Keratinocyte (primary cell): ENCODE data around the gene ACO2. TPM values are rescaled to one million over a fixed set of nuclear protein-coding genes. Genes with fewer than 3 reads are reported as not detected.

ENCODE experiments used
- DNase-seq: peaks from one replicate; pipeline ENCODE4 v3.0.0-alpha.2; 2011; ENCODE audit warnings: low read depth, missing footprints, low spot score
- FAIRE-seq: peaks from 2 replicates; lab custom pipeline; 2011; peaks lifted over from hg19 to GRCh38; lab: Jason Lieb, UNC
- H2AFZ ChIP-seq: 2 replicates; pipeline ENCODE4 v1.6.0; 2012; ENCODE audit warnings: low read length, control low read depth, inconsistent platforms; ENCODE audit not compliant: control insufficient read depth
- H3K27ac ChIP-seq: 2 replicates; pipeline ENCODE4 v1.5.1; 2011; ENCODE audit warnings: low read length; ENCODE audit not compliant: control insufficient read depth, insufficient read depth
- H3K27me3 ChIP-seq: 3 replicates; pipeline ENCODE4 v1.6.0; 2011; ENCODE audit warnings: low read length; ENCODE audit not compliant: control insufficient read depth, insufficient read depth; ENCODE audit errors: extremely low read depth
- H3K36me3 ChIP-seq, 2 experiments: 2 replicates in 1 of 2; 3 replicates in 1 of 2; pipeline ENCODE4 v1.5.1; 2011; ENCODE audit warnings: low read length in 2 of 2, mild to moderate bottlenecking in 1 of 2; ENCODE audit not compliant: control insufficient read depth in 2 of 2, insufficient read depth in 2 of 2; ENCODE audit errors: extremely low read depth in 1 of 2
- H3K4me1 ChIP-seq: 3 replicates; pipeline ENCODE4 v1.5.1; 2011; ENCODE audit warnings: low read length; ENCODE audit not compliant: control insufficient read depth, insufficient read depth; ENCODE audit errors: extremely low read depth
- H3K4me2 ChIP-seq: 3 replicates; pipeline ENCODE4 v1.6.0; 2011; ENCODE audit warnings: low read depth, low read length; ENCODE audit not compliant: control insufficient read depth, insufficient read depth; ENCODE audit errors: extremely low read depth
- H3K4me3 ChIP-seq, 3 experiments: fragments of 200-600 bp in 1 of 3; sonication (generic) in 1 of 3; 2 replicates in 2 of 3; 3 replicates in 1 of 3; pipeline ENCODE4 v1.5.1; 2011 to 2016; ENCODE audit warnings: low read length in 3 of 3, mild to moderate bottlenecking in 3 of 3, control low read depth in 2 of 3, inconsistent platforms in 1 of 3, low read depth in 1 of 3, mixed read lengths in 1 of 3, mixed run types in 1 of 3, moderate library complexity in 1 of 3; ENCODE audit not compliant: control insufficient read depth in 2 of 3, insufficient read depth in 2 of 3; ENCODE audit errors: extremely low read depth in 1 of 3
- H3K79me2 ChIP-seq: 2 replicates; pipeline ENCODE4 v1.6.0; 2012; ENCODE audit warnings: low read length; ENCODE audit not compliant: control insufficient read depth, insufficient read depth
- H3K9ac ChIP-seq: 3 replicates; pipeline ENCODE4 v1.6.0; 2011; ENCODE audit warnings: low read length; ENCODE audit not compliant: control insufficient read depth, insufficient read depth; ENCODE audit errors: extremely low read depth
- H3K9me1 ChIP-seq: 3 replicates; pipeline ENCODE4 v1.6.0; 2011; ENCODE audit warnings: low read length; ENCODE audit not compliant: control insufficient read depth, insufficient read depth; ENCODE audit errors: extremely low read depth
- H3K9me3 ChIP-seq: 2 replicates; pipeline ENCODE4 v1.5.1; 2012; ENCODE audit warnings: low read depth, low read length; ENCODE audit not compliant: control insufficient read depth
- H4K20me1 ChIP-seq: 3 replicates; pipeline ENCODE4 v1.6.0; 2011; ENCODE audit warnings: low read length; ENCODE audit not compliant: control insufficient read depth, insufficient read depth; ENCODE audit errors: extremely low read depth
- CTCF ChIP-seq, 3 experiments: IDR thresholded peaks in 1 of 3; conservative IDR thresholded peaks in 1 of 3; optimal IDR thresholded peaks in 1 of 3; 2 replicates in 2 of 3; 3 replicates in 1 of 3; pipeline versions ENCODE3 to v1.5.1; 2011; ENCODE audit warnings: low read length in 3 of 3, mild to moderate bottlenecking in 3 of 3, moderate library complexity in 2 of 3, control low read depth in 1 of 3, inconsistent platforms in 1 of 3; ENCODE audit not compliant: insufficient read depth in 2 of 3; ENCODE audit errors: extremely low read depth in 1 of 3
- EZH2 ChIP-seq: IDR thresholded peaks from one replicate; pipeline ENCODE4 v1.6.1; 2012; ENCODE audit warnings: inconsistent platforms, mild to moderate bottlenecking, low read length, moderate library complexity
- dilution Hi-C: fragments of 300-500 bp; cut with MboI; formaldehyde crosslinking; loops from one replicate; pipeline ENCODE4 v1.7.0; 2020; ENCODE audit warnings: low sequenced_read_pairs; ENCODE audit not compliant: extremely low pct_ligation_motif_present
- polyA plus RNA-seq, 5 experiments: library from polyadenylated mRNA; depleted of rRNA in 3 of 5; stranded (reverse) in 3 of 5; stranded (forward) in 1 of 5; unstranded in 1 of 5; fragments of >200 nt; gene quantifications; 1 replicate in 1 of 5; 2 replicates in 3 of 5; 3 replicates in 1 of 5; pipeline versions ENCODE4 v1.2.1 to v1.2.3, GENCODE V29; 2011 to 2012; ENCODE audit warnings: missing spikeins in 2 of 5, low read depth in 1 of 5, low replicate concordance in 1 of 5

The ACO2 gene
- polyA plus RNA-seq, 1 donor (not counting 4 experiments of a cell fraction or from before 2014, with no cell fraction given) = 37.2 TPM

- H3K36me3 ChIP-seq = peaks cover 34 to 47% of the 10 kb centered on the region in 2 experiments
- DNase-seq = no peak
- no peak overlapping the region for H2AFZ ChIP-seq
- H3K27me3 ChIP-seq = no peaks in the 10 kb centered on the region
- H3K4me1 ChIP-seq = no peaks in the 10 kb centered on the region
- dilution Hi-C loops = no loop called here
- H3K9me1 ChIP-seq = peaks cover 3% of the 10 kb centered on the region
- TF ChIP-seq EZH2 = no peak
- TF ChIP-seq CTCF (optimal IDR thresholded peaks at IDR 0.05 in 1 of 3, IDR thresholded peaks at IDR 0.05 in 1 of 3, conservative IDR thresholded peaks at IDR 0.05 in 1 of 3; ENCODE audit: extremely low read depth in 1 of 3, insufficient read depth in 2 of 3, low read length in 3 of 3) = no peak
- no peak overlapping the region for H3K4me2 ChIP-seq
- H4K20me1 ChIP-seq = no peaks in the 10 kb centered on the region
- H3K4me3 ChIP-seq = no peak overlapping the region
- no peak overlapping the region for H3K9ac ChIP-seq
- FAIRE-seq = no peak
- no peaks in the 10 kb centered on the region for H3K9me3 ChIP-seq
- no peak overlapping the region for H3K27ac ChIP-seq
- H3K79me2 ChIP-seq = no peaks in the 10 kb centered on the region
These were observed 56.0 kb downstream of the ACO2 start for GRCh38 chr22:41524809-41525449.

GRCh38 chr22:41525450-41526225 is 56.7 kb downstream of the ACO2 start:
- Histone ChIP-seq H3K4me2 (no peak overlapping the region), H3K27ac (no peak overlapping the region), H3K4me1 (no peaks in the 10 kb centered on the region), H3K79me2 (peaks cover 2% of the 10 kb centered on the region), H2AFZ (no peak overlapping the region), H3K36me3 (peaks cover 40 to 52% of the 10 kb centered on the region in 2 experiments), H3K9ac (no peak overlapping the region), H3K27me3 (no peaks in the 10 kb centered on the region), H3K4me3 (no peak overlapping the region), H3K9me1 (peaks cover 3% of the 10 kb centered on the region), H4K20me1 (no peaks in the 10 kb centered on the region), H3K9me3 (no peaks in the 10 kb centered on the region)
- FAIRE-seq (no peak), DNase-seq (no peak)
- TF ChIP-seq EZH2 (no peak), CTCF (optimal IDR thresholded peaks at IDR 0.05 in 1 of 3, IDR thresholded peaks at IDR 0.05 in 1 of 3, conservative IDR thresholded peaks at IDR 0.05 in 1 of 3; ENCODE audit: extremely low read depth in 1 of 3, insufficient read depth in 2 of 3, low read length in 3 of 3) (no peak)
- dilution Hi-C loops = no loop called here
